Transverse colon (tissue), 4 donors: ENCODE data around the gene MAMSTR. TPM values are rescaled to one million over a fixed set of nuclear protein-coding genes. Genes with fewer than 3 reads are reported as not detected.

Source experiments
- DNase-seq: peaks from one replicate; pipeline ENCODE4 v3.0.0-alpha.2; 2019
- H3K27ac ChIP-seq, 4 donors: fragments of 200-600 bp; sonication (generic); 2 replicates each; pipeline ENCODE4 v1.5.1; 2016 to 2018; ENCODE audit warnings: inconsistent platforms in 4 of 4
- H3K27me3 ChIP-seq: fragments of 200-600 bp; sonication (generic); 2 replicates; pipeline ENCODE4 v1.5.1; 2017; ENCODE audit warnings: inconsistent platforms
- H3K36me3 ChIP-seq, 4 donors: fragments of 200-600 bp; sonication (generic); 2 replicates each; pipeline ENCODE4 v1.5.1; 2017 to 2019; ENCODE audit warnings: inconsistent platforms in 4 of 4
- H3K4me1 ChIP-seq, 4 donors: fragments of 200-600 bp; sonication (generic); 2 replicates each; pipeline ENCODE4 v1.5.1; 2017 to 2020; ENCODE audit warnings: inconsistent platforms in 4 of 4
- H3K4me3 ChIP-seq, 4 donors: fragments of 200-600 bp; sonication (generic); 1 replicate in 1 of 4; 2 replicates in 3 of 4; pipeline versions ENCODE4 v1.5.1 to v1.6.1; 2017 to 2019; ENCODE audit warnings: inconsistent platforms in 4 of 4
- H3K9me3 ChIP-seq, 2 donors: fragments of 200-600 bp; sonication (generic); 2 replicates each; pipeline ENCODE4 v1.5.1; 2017 to 2019; ENCODE audit warnings: inconsistent platforms in 2 of 2
- CTCF ChIP-seq, 5 experiments: fragments of 200-600 bp in 3 of 5; fragments of 450-650 bp in 2 of 5; sonication (generic) in 3 of 5; IDR thresholded peaks; 1 replicate in 2 of 5; 2 replicates in 3 of 5; pipeline ENCODE4 v1.5.1; 2016 to 2017; ENCODE audit warnings: antibody characterized with exemption in 5 of 5, inconsistent platforms in 3 of 5, mild to moderate bottlenecking in 2 of 5, moderate library complexity in 1 of 5
- EP300 ChIP-seq: sonication (generic); formaldehyde crosslinking; IDR thresholded peaks from one replicate; pipeline ENCODE4 v1.6.1; 2017; ENCODE audit warnings: antibody characterized with exemption, low read depth
- POLR2A ChIP-seq: fragments of 450-650 bp; IDR thresholded peaks from one replicate; pipeline ENCODE4 v1.6.1; 2016; ENCODE audit warnings: antibody characterized with exemption, mild to moderate bottlenecking, moderate library complexity
- POLR2AphosphoS5 ChIP-seq, 3 donors: sonication (generic); formaldehyde crosslinking; IDR thresholded peaks; one replicate each; pipeline ENCODE4 v1.6.1; 2016; ENCODE audit warnings: antibody characterized with exemption in 3 of 3
- WGBS, 2 donors: methylation state at CpG; one replicate each; pipeline ENCODE4 v1.1.5; 2018; ENCODE audit warnings: low coverage in 1 of 2; 5-methylcytosine and 5-hydroxymethylcytosine counted together
- in situ Hi-C, 4 donors: fragments of 200-750 bp; cut with MboI; loops; one replicate each; pipeline versions ENCODE4 v1.15.0 to v1.15.1; 2017; ENCODE audit warnings: low sequenced_read_pairs in 3 of 4, low pct_ligation_motif_present in 1 of 4, low pct_unique_long_range_greater_than_20kb in 1 of 4
- intact Hi-C: fragments of 100-400 bp; cut with DNase I; formaldehyde crosslinking; loops from one replicate; pipeline ENCODE4 v1.15.1; 2023; ENCODE audit warnings: low total_unique reads
- total RNA-seq, 4 donors: library from RNA; depleted of rRNA; stranded (reverse); fragments of >200 nt; gene quantifications; one replicate each; pipeline ENCODE4 v1.1.0, GENCODE V29; 2016

MAMSTR gene
- total RNA-seq, 4 donors from 2014 or later = 0.55 to 2.2 (median 1.6) TPM; not detected in 1

- H3K4me3 ChIP-seq = peak overlapping the region; percentile 18 to 75 (median 58)
- H3K27me3 ChIP-seq = no peaks in the 10 kb centered on the region
- H3K27ac ChIP-seq = peak overlapping the region; percentile 68 to 93 (median 89)
- intact Hi-C loops = no loop called here
- no peak for DNase-seq
- 17% methylated on average over 25 of the region's 25 CpGs; no CpG with 5 or more reads in 1 of the 2 donors for WGBS, 2 donors
- no peaks in the 10 kb centered on the region for H3K36me3 ChIP-seq
- no peaks in the 10 kb centered on the region for H3K9me3 ChIP-seq
- in situ Hi-C loops = no loop called here
- H3K4me1 ChIP-seq = peaks cover 16 to 39% (median 35%) of the 10 kb centered on the region in 4 donors
- TF ChIP-seq CTCF (IDR thresholded peaks at IDR 0.05) (peak in 1 of 5 experiments; percentile 31), POLR2A (no peak)
Measured at GRCh38 chr19:48713041-48713863, 6.3 kb downstream of the MAMSTR start.

- H3K4me1 ChIP-seq = peaks cover 16 to 28% (median 25%) of the 10 kb centered on the region in 4 donors
- no peaks in the 10 kb centered on the region for H3K9me3 ChIP-seq
- DNase-seq = no peak
- no peak overlapping the region for H3K27ac ChIP-seq
- no peak for TF ChIP-seq POLR2A
- no peak for TF ChIP-seq CTCF (IDR thresholded peaks at IDR 0.05)
- TF ChIP-seq POLR2AphosphoS5 (IDR thresholded peaks at IDR 0.05) = no peak
- no peak for TF ChIP-seq EP300
- intact Hi-C loops (no loop called here), in situ Hi-C loops (no loop called here)
- WGBS, 2 donors = 60 to 89% methylated on average over 1 to 4 of the region's 4 CpGs
- no peak overlapping the region for H3K4me3 ChIP-seq
- H3K27me3 ChIP-seq = no peaks in the 10 kb centered on the region
- H3K36me3 ChIP-seq = no peaks in the 10 kb centered on the region
Measured at GRCh38 chr19:48711106-48711662, 8.3 kb downstream of the MAMSTR start.

GRCh38 chr19:48708471-48708870 lies 11.1 kb downstream of the MAMSTR start:
- Histone ChIP-seq H3K4me1 (peaks cover 4 to 8% (median 7%) of the 10 kb centered on the region in 4 donors), H3K27me3 (no peaks in the 10 kb centered on the region), H3K27ac (no peak overlapping the region), H3K4me3 (no peak overlapping the region), H3K36me3 (no peaks in the 10 kb centered on the region), H3K9me3 (no peaks in the 10 kb centered on the region)
- 61 to 66% methylated on average over 3 to 10 of the region's 11 CpGs for WGBS, 2 donors
- DNase-seq = no peak
- TF ChIP-seq POLR2A (no peak), CTCF (IDR thresholded peaks at IDR 0.05) (no peak), POLR2AphosphoS5 (IDR thresholded peaks at IDR 0.05) (no peak), EP300 (no peak)
- intact Hi-C loops = no loop called here
- in situ Hi-C loops = no loop called here

GRCh38 chr19:48705431-48705830 lies 14.1 kb downstream of the MAMSTR start:
- Histone ChIP-seq H3K4me3 (no peak overlapping the region), H3K27ac (no peak overlapping the region), H3K9me3 (no peaks in the 10 kb centered on the region), H3K27me3 (no peaks in the 10 kb centered on the region), H3K36me3 (no peaks in the 10 kb centered on the region), H3K4me1 (no peaks in the 10 kb centered on the region)
- WGBS, 2 donors = 76% methylated on average over 2 of the region's 2 CpGs; no CpG with 5 or more reads in 1 of the 2 donors
- intact Hi-C loops (no loop called here), in situ Hi-C loops (no loop called here)
- DNase-seq = no peak
- TF ChIP-seq POLR2A = no peak
